ENCODE data around the gene UBE2D2.
"Not testable (repeated sequence)": the region's sequence is repeated elsewhere in the genome, so short reads cannot be mapped to it uniquely, and the experiment has no call there.

UBE2D2 gene

GRCh38 chr5:139560752-139561654 lies at the start of gene UBE2D2:
TSS of gene UBE2D2 (plus strand) at chr5:139561339. CDS start at chr5:139561792, 453 bp downstream.
- peak; percentile 95 to 97 for DNase-seq (ENCODE audit: low read depth in 2 of 2)

GRCh38 chr5:139512786-139513390 lies 48.3 kb upstream of the UBE2D2 start:
- no peak for DNase-seq (ENCODE audit: low read depth in 2 of 2)

DNA sequence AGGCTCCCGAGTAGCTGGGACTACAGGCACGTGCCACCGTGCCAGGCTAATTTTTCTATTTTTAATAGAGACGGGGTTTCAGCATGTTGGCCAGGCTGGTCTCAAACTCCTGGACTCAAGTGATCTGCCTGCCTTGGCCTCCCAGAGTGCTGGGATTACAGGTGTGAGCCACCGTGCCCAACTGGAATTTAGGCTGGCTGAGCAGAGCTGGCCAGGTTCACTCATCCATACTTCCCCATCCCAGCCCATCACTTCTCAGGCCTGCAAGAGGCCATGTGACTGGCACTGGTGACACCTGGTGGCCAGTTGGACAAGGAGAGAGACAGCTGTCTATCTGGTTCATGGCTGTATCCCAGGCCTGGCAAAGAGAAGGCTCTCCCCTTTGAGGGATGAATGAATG lies 47.7 kb upstream of the UBE2D2 start:
- peak; percentile 62 to 75 for DNase-seq (ENCODE audit: low read depth in 2 of 2)

DNA sequence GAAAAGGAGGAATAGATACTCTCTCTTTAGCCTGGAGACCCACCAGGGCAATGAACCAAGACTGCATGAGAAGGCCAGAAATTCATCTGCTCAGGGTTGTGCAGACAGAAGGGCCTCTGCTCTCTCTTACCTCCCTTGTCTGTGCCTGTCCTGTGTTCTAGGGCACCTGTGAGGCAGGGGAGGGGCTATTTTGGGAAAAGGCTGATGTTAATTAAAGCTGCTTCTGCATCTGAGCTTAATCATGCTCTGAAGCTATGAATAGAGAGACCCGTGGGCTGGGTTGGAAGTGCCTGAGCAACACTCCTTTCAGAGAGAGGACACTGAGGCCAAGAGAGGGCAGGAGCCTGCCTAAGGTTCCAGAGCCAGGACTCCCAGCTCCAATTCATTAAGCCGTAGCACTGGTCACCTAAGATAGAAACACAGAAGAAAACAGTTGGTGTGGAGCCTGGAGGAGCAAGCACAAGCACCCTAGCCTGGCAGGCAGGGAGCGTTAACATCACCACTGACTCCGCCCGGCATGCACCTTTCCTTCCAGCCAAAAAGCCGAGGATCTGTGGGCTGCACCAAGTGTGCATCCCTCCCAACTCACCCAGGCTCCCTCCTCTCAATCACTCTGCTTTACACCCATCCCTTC lies 47.2 kb upstream of the UBE2D2 start:
- no peak for DNase-seq (ENCODE audit: low read depth in 2 of 2)

GRCh38 chr5:139514486-139514856 lies 46.7 kb upstream of the UBE2D2 start:
- DNase-seq (ENCODE audit: low read depth in 2 of 2): no peak

GRCh38 chr5:139517683-139518564 lies 43.2 kb upstream of the UBE2D2 start:
- DNase-seq (ENCODE audit: low read depth in 2 of 2): peak; percentile 86 to 90

GRCh38 chr5:139523635-139524445 lies 37.3 kb upstream of the UBE2D2 start:
- no peak for DNase-seq (ENCODE audit: low read depth in 2 of 2)

DNA sequence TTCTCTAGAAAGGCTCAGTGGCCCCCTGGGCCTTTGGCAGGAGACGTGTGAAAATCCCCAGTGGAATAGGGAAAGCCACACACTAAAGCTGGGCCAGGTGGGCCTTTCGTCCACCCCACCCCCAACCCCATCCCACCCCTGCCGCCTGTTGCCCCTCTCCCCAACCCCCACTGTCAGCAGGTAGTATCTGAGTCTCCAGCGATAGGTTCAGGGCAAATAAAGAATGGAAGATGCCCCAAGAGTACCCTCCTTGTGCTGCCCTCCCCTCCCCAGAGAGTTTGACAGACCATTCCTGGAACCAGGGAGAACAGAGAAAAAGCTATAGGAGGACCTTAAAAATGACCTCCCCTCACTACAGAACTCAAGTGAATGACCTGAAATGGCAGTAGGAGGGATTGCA lies 36.7 kb upstream of the UBE2D2 start:
- DNase-seq (ENCODE audit: low read depth in 2 of 2): no peak

GRCh38 chr5:139524940-139525585 lies 36.1 kb upstream of the UBE2D2 start:
- DNase-seq (ENCODE audit: low read depth in 2 of 2): no peak

GRCh38 chr5:139525586-139526308 lies 35.4 kb upstream of the UBE2D2 start:
- not testable (repeated sequence) for DNase-seq (ENCODE audit: low read depth in 2 of 2)

- DNase-seq (ENCODE audit: low read depth in 2 of 2): not testable (repeated sequence)
These were observed 34.6 kb upstream of the UBE2D2 start for GRCh38 chr5:139526309-139527089.

GRCh38 chr5:139527090-139527470 lies 34.1 kb upstream of the UBE2D2 start:
- not testable (repeated sequence) for DNase-seq (ENCODE audit: low read depth in 2 of 2)

GRCh38 chr5:139527896-139528467 lies 33.2 kb upstream of the UBE2D2 start:
- DNase-seq (ENCODE audit: low read depth in 2 of 2): not testable (repeated sequence)

GRCh38 chr5:139528695-139529094 lies 32.4 kb upstream of the UBE2D2 start:
- DNase-seq (ENCODE audit: low read depth in 2 of 2): not testable (repeated sequence)

GRCh38 chr5:139530079-139530478 lies 31.1 kb upstream of the UBE2D2 start:
- not testable (repeated sequence) for DNase-seq (ENCODE audit: low read depth in 2 of 2)

DNA sequence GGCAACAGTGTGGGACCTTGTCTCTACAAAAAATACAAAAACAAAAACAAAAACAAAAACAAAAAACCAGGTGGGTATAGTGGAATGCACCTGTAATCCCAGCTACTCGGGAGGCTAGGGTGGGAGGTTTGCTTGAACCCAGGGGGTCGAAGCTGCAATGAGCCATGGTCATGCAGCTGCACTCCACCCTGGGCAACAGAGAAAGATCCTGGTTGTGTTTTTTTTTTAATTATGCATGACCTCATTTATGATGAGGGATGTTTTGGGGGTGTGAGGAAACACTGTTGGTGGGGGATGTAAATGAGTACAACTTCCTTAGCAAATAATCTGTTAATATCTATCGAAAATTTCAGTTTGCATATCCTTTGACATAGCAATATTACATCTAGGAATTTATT lies 29.4 kb upstream of the UBE2D2 start:
- no peak for DNase-seq (ENCODE audit: low read depth in 2 of 2)

DNA sequence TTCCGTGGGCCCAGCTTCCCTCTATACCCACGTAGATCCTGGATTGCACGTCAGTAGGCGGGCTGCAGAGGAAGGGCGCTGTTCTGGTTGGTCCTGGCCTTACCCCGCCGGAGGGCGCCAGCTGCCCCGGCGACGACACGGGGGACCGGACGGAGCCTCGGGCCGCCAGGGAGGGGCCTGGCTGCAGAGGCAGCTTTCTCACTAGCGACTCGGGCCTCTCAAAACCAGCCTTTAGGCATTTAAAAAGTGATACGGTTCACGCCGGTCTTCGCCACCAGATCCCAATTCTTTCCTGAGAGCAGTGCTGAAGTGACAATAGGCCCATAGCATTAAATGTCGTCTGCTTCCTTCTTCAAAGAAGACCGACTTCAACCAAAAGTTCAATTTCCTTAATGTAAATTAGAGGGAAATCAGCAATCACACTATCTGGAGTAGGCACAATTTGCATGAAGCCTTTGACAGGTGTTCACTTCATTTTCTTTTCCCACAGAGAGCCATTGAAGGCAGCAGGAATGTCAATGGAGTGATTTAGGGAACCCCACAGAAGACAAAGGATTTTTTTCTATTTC lies 17.6 kb upstream of the UBE2D2 start:
- DNase-seq (ENCODE audit: low read depth in 2 of 2): peak; percentile 17 to 38

GRCh38 chr5:139546593-139546992 lies 14.5 kb upstream of the UBE2D2 start:
- DNase-seq (ENCODE audit: low read depth in 2 of 2): not testable (repeated sequence)
